HG02571 (cell line): Measurements from ENCODE around the gene MYO16.
"Not testable (repeated sequence)": the region's sequence is repeated elsewhere in the genome, so short reads cannot be mapped to it uniquely, and the experiment has no call there.

Experiments
- ATAC-seq: cut with Tn5 transposase; IDR thresholded peaks from one replicate; pipeline ENCODE4 v1.9.1; 2021; ENCODE audit warnings: mild to moderate bottlenecking, moderate library complexity; ENCODE audit not compliant: unreplicated experiment

The MYO16 gene

DNA sequence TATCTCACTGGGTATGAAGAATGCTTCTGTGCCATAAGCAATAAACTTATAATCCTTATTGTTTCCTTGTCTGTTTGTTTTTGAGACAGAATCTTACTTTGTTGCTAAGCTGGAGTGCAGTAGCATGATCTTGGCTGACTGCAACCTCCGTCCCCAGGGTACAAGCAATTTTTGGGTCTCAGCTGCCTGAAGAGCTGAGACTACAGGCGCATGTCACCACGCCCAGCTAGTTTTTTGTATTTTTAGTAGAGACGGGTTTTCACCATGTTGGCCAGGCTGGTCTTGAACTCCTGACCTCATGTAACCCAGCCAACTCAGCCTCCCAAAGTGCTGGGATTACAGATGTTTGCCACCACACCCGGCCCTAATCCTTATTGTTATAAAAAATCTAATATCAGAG, 112.5 kb downstream of the MYO16 start:
- ATAC-seq = no peak

DNA sequence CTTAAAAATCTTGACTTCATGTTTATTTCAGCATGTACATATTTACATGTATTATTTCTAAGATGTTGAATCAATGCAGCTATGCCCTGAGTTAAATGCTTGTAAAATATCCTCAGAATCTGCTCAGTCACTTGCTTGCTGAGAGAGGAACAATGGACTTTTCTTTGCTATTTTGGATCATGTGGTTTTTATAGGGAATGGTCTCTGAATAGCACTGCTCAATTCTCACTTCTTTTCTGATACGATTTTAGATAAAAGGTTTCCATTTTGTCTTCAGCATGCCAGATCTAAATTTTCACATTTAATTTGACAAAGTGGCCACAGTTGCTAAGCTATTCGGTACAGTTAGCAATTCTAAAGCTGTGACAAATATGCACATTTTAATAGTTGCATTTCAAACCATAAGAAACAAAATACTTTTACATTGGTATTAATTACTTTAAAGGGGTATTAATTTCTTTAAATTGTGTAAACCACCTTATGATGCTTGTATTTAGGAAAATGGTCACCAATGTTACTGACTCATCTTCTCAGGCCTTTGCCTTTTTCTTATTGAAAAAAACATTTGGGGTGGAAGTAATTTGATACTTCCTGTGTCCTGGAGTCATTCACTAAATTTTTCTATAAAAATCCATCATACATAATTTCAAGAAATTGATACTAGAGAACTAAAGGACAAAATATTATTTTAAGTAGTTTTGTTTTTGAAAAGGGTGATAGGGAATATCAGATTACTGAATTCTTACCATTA, 113.5 kb downstream of the MYO16 start:
- no peak for ATAC-seq

DNA sequence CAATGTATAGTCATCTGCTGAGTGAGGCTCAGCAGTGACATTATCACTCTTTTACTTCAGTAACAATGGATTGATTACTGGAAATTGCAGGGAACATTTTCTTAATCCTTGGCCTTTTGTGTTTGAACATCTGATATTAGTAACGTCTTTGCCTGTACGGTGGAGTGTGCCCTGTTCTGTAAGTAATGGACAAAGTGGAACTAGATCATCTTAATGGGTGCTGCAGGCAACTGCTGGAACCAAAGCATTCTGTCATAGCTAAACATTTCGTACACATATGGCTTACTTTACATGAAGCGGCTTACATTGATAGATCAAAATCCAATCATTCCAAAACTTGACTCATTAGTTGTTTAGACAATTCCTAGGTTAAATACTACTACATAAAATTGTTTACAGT, 114.1 kb downstream of the MYO16 start:
- no peak for ATAC-seq

DNA sequence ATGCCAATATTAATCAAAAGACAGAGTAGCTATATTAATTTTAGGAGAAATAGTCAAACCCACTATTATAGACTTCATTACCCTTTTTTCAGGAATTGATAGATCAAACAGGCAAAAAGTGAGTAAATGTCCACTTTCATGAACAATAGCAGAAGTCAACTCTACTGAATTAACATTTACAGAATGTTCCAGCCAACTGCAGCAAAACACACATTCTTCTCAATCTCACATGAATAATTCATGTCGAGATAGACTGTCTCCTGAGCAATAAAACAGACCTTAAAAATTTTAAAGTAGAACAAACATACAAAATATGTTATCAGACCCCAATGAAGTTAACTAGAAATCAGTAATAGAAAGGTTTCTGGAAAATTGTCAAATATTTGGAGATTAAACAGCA, 118.4 kb downstream of the MYO16 start:
- no peak for ATAC-seq

DNA sequence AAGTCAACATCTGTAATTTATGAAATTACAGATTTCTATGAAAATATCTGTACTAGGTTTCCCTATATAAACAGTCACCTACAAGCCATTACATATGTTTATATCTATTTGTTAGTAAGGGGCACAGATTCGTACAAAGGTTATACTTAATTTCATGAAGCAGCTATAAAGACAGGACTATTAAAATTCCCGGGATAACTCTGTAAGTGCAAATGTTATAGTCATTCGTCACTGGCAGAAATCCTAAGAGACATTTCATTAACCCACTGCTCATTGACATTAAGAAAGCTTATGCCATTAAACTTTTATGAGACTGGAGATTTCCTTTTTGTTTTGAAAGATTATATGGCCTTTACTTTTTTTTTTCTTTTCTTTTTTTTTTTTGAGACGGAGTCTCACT, 122.9 kb downstream of the MYO16 start:
- ATAC-seq = no peak

DNA sequence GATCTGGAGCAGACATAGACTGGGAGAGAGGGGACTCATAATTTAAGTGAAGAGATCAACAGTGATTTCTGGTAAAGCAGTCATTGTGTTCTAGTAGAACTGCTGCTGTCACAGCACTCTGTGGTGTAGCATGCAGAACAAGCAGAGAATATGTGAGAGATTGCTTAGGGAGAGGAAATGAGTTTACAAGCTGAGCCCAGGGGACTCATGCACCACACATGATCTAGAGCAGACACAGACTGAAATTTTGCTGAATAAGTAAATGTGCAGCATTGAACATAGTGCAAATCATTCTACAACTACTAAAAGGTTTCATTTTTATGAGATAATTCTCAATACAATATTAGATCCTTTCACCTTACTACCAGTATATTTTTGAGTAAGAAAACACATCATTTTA, 125.7 kb downstream of the MYO16 start:
- no peak for ATAC-seq

DNA sequence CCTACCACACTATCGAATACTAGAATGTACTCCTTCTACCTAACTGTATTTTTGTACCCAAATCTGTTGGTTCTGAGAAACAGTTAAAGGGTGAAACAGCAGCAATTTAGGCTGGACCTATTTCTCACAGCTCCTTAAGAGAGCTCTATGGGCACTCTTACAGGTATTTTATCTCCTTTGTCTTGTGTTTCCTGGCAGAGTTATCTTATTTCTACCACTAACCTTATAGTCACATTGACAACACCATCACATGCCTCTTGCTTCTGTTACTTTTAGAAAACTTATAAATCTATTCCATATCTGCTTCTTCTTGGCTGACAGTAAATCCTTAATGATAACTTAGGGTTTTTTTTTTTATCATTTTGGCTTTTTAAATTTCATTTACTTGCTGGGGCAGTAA, 130.7 kb downstream of the MYO16 start:
- no peak for ATAC-seq

DNA sequence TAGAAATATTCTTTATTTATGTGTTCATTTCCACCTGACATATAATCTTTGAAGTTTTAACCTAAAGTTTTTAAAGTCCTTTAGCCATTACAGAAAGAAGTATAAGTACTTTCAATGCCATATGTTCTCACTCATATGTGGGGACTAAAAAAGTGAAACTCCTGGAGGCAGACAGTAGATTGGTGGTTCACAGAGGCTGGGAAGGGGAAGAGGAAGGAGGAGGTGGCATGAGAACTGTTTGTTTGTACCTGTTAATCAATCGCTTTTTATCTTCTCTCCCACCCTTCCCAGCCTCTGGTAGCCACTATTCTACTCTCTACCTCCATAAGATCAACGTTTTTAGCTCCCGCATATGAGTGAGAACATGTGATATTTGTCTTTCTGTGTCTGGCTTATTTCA, 131.1 kb downstream of the MYO16 start:
- no peak for ATAC-seq

DNA sequence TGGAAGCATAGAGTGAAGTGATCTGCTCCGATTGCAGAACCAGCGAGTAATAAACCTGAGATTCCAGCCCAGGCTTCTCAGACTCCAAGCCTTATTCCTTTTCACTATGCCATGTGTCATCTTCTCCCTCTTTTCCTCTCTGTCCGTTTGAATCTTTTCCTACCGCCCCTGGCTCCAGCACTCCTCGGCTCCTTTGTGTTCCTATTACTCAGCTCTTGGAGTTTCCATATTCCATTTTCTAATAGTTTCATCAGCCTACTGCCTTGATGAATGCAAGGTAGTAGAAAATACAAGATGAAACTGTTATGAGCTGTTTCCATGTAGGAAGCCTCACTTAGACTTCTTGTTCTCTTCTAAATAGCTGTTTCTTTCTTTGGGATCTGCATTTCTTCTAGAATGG, 138.6 kb downstream of the MYO16 start:
- ATAC-seq = no peak

DNA sequence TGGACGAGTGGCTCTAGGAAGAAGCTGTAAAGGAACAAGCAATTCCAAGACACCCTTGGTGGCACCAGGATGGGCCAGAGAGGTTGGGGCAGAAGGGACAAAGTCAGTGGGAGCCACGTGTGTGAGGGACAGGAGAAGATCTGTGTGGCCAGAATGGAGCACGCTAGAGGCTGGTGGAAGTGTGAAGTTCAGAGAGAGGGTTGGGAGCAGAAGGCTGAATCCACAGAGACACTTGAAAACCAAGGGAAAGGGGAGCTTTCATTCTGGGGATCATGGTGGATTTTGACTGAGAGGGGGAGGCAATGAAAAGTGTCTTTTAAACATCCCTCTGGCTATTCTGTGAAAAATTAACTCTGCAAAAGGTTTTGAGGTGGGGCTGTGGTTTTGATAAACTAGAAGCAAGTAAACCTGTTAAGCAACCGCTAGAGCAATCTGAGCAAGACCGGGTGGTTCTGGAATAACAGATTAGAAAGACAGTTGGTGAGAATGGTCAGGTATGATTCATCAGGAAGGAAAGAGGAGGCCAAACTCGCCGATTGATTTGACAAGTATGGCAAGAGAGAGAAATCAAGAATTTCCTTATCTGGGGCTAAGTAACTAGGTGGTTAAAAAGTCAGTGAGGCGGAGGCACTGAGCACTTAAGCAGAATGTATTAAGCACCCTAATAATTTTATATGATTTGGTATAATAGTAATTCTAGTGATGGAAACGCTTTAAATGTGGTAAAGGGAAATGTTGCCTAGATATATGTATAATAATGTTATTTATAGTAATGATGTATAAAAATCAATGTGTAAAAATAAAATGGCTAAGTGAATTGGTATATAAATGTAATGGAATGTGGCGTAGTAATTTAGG, 140.0 kb downstream of the MYO16 start:
- ATAC-seq = no peak

DNA sequence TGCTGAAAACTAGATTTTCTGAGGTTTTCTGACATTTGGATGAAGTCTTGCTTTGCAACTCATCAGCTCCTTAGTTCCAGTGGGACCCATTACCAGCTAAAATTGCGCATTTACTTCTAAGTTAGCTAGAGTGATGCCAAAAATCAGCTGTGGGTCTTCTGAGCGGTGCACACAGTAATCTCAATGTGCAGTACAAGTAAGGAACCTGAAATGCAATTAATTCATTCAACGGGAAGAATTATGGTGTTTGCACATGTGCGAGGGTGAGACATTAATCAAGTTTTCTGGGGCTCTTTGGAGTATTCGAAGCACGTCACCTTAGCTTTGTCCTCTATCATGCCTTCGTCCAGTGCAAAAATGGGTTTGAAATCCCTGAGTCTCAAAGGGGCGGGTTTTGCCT, 146.2 kb downstream of the MYO16 start:
- no peak for ATAC-seq

DNA sequence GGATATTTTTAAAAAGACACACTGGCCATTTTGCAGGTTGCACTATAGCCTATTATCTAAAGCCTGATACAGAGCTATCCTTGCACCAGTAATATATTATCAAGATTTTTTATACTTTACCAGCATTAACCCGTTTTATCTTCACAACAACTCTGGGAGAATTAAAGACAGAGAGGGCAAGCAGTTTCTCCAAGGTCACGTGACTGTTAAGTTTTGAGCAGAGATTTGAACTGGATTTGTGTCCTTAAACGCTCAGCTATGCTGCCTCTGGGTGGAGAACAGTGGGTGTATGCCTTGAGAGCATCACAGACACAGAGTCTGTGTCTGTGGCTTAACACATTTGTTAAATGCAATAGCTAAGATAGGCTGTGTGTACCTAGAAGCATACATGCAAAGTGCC, 147.2 kb downstream of the MYO16 start:
- no peak for ATAC-seq

DNA sequence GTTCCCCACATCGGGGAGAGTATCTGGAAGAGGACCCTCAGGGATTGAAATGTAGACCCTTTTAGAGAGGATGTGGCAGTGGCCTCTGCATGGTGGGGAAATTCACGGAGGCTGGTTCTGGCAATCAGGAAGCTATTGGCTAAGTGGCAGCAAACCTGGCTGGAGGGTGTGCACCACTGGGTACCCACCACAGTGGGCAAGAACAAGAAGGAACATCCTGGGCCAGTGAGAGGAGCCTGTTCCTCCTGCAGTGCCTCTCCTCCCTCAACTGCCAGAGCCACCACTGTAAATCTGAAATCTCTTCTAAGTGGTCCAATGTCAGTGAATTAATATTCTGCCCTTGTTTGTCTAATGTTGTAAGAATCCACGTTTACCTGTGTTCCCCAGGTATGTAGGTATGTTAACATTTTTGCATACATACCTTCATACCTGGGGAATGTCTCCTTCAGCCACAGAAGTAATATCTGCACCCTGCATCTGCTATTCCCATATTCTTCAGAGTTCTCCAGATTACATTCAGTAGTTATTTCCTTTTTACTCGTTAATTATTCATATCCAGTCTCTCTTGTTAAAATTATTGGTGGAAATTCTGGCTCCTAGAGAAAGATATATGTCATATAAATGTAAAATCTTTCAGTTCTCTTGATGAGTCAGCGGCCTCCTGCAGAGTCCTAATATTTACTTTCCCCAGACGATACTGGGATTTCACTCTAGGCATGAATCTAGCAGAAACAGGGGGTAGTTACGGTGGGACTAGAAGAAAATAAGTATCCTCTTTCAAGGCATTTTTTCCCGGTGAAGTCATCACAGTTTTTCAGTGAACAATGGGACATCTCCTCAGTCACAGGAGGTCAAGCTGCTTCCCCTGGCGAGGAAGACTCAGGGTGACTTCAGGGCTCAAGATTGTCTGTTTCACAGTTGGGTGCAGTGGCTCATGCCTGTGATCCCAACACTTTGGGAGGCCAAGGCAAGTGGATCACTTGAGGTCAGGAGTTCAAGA, 148.3 kb downstream of the MYO16 start:
- no peak for ATAC-seq

DNA sequence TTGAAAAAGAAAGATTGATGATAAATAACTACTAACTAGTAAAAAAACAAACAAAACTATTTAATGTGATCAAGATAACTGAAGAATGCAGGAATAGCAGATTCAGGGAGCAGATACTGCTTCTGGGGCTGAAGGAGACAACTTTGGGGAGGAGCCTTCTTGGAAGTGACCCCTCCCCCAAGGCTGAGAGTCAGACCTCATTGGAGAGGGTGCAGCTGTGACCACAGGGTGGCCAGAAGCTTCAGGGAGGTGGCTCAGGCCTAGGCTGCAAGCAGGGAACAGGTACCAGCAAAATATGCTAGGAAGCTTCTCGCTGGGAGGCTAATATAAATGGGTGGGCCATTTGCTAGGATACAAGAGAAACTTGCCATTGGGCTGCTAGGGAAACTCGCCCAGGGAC, 149.9 kb downstream of the MYO16 start:
- no peak for ATAC-seq

DNA sequence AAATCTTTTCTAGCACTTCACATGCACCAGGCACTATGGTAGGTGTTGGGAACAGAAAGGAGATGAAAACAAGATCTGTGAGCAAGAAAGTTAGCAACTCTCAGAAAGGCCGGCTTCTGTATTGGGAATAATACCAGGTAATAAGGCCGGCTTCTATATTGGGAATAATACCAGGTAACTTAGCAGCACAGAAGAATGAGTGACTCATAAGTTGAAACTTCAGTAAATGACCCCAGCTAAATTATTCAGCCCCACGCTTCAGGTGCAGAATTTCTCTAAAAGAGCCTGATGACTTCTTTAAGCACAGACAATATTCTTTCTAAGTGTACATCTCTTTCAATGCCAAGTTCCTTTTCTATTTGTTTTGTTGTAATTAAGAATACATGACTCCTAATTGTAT, 151.3 kb downstream of the MYO16 start:
- no peak for ATAC-seq

DNA sequence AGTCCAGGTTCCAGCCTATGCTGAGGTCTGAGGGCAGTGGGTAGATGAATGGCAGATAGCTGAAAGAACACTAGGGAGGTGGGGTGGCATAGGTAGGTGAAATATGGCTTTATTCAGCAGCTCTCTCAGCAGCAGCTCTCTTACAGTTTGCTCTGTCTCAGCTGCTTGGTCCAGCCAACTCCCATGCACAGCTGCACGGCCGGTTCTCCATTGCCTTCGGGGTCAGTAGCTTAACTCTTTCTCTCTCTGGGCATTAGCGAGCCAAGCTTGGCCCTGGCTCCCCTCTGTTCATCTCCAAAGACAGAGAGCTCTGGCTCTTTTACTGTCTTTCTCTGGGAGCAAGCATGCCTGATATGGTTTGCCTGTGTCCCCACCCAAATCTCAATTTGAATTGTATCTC, 151.9 kb downstream of the MYO16 start:
- no peak for ATAC-seq

DNA sequence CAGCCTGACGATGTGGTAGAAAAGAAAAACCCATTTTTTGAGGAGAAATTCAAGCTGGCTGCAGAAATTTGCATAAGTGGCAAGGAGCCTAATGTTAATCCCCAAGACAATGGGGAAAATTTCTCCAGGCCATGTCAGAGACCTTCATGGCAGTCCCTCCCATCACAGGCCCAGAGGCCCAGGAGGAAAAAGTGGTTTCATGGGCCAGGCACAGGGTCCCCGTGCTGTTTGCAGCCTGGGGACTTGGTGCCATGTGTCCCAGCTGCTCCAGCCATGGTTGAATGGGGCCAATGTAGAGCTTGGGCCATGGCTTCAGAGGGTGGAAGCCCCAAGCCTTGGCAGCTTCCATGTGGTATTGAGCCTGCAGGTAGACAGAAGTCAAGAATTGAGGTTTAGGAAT, 153.1 kb downstream of the MYO16 start:
- ATAC-seq = not testable (repeated sequence)

DNA sequence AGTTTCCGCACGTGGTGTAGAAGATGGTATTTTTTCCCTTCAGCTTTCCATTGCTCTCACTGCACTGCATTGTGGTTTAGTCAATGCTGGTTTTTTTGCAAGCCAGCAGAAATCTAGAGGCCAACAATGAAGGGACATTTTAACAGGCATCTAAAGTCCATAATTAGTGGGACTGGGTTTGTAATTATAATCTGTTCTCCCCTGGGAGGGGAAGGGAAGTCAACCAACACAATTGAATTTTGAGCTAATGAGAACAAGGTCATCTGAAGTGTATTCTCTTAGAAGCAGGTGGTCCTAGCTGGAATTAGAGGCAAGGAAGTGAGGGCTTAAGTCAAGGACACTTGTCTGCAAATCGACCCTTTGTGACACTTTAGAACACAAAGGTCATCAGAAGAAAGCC, 156.4 kb downstream of the MYO16 start:
- no peak for ATAC-seq

DNA sequence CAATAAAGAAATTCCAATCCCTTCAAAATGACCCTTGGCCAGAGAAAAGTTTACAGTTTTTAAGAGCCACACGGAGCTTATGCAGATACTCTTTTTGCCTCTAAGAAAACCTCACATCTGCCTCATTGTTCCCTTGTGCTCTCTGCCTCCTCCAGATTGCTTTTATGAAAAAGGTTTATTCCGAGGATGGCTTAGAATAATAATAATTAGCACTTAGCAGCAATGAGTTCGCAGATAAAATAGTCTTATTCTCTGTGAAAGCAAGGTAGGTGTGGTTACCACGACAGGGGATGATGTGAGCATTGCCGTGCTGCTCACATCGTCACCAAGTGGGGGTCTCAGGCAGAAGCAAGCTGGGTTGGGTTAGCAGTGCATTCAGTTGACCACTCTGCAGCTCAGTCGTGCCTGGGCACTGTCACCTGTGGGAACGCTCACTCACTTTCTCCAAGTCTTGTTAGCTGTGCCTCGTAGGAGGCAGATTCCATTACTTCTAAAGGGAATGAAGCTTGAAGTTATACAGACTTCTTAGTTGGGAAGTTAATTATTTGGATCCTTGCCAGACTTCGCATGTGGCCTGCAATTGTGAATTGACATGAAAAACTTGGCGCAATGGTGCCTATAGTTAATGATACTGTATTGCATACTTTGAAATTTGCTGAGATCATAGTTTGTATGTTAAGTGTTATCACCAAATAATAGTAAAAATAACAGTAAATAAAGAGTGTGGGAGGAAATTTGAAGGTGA, 157.2 kb downstream of the MYO16 start:
- ATAC-seq = no peak

DNA sequence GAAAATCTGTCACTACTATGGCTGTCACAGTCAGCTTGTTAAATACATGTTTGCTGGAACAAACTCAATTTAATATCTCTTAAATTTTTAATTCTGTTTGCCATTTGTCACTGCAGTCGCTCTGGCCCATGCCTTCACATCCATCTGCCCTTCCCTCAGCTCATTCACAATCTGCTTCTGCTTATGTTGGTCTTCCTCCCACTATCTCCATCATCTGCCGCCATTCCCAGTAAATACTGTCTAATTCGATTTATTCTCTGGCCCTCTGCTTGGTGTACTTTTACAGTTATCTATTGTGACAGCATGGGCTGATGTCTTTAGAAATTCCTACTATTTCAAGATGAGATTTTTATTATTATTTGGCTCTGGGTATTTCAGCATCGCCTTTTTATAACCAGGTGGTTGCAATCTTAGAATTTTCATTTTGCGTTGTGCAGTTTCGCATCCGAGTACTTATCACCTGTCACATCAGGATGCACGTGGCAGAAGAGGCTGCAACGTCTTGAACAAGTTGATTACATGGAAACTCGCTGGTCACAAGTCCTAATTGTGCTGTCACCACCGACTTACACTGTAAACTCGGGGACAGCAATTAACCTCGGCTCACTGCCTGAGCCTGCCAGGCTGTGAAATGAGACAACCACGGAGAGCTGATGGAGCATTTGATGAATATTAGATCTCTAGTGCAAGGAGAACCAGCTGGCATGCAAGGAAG, 158.4 kb downstream of the MYO16 start:
- no peak for ATAC-seq
